H1 (cell line): ENCODE data around the gene KCP. TPM values are rescaled to one million over a fixed set of nuclear protein-coding genes. Genes with fewer than 3 reads are reported as not detected.

Experiments used
- CTCF ChIA-PET: fragments of 300-600 bp; sonication (Branson Sonifier 250); formaldehyde crosslinking; loops from one replicate; lab custom pipeline; 2021; ENCODE audit not compliant: partially characterized antibody; lab: Charles Lee
- POLR2A ChIA-PET: fragments of 300-600 bp; sonication (Branson Sonifier 250); formaldehyde crosslinking; loops from one replicate; lab custom pipeline; 2021; ENCODE audit warnings: inconsistent platforms; ENCODE audit not compliant: partially characterized antibody; lab: Charles Lee
- DNase-seq, 2 experiments: peaks; one replicate each; pipeline versions ENCODE4 v3.0.0 to v3.0.0-alpha.2; 2010 to 2022; ENCODE audit warnings: low spot score in 2 of 2, low read depth in 1 of 2, mixed read lengths in 1 of 2
- FAIRE-seq: peaks from 2 replicates; lab custom pipeline; 2011; peaks lifted over from hg19 to GRCh38; lab: Jason Lieb, UNC
- H2AFZ ChIP-seq: 2 replicates; pipeline ENCODE4 v1.8.1; 2012; ENCODE audit warnings: low read length, inconsistent platforms
- H2AK5ac ChIP-seq: 2 replicates; pipeline ENCODE4 v1.6.1; 2013; ENCODE audit warnings: low read depth, low read length
- H2BK120ac ChIP-seq: replicated peaks from 2 replicates; pipeline ENCODE3; 2013; ENCODE audit warnings: low read depth, low read length, inconsistent platforms
- H2BK12ac ChIP-seq: 2 replicates; pipeline ENCODE4 v1.6.1; 2013; ENCODE audit warnings: low read depth, low read length
- H2BK15ac ChIP-seq: 2 replicates; pipeline ENCODE4 v1.6.1; 2013; ENCODE audit warnings: low read length
- H2BK20ac ChIP-seq: 2 replicates; pipeline ENCODE4 v1.6.1; 2013; ENCODE audit warnings: low read length
- H2BK5ac ChIP-seq: 2 replicates; pipeline ENCODE4 v1.6.1; 2013; ENCODE audit warnings: low read depth, low read length
- H3K14ac ChIP-seq: 2 replicates; pipeline ENCODE4 v1.6.1; 2013; ENCODE audit warnings: inconsistent platforms; ENCODE audit not compliant: insufficient read length
- H3K18ac ChIP-seq: 2 replicates; pipeline ENCODE4 v1.6.1; 2013; ENCODE audit warnings: low read length; ENCODE audit errors: extremely low read depth
- H3K23ac ChIP-seq: 2 replicates; pipeline ENCODE4 v1.6.1; 2013; ENCODE audit warnings: inconsistent platforms; ENCODE audit not compliant: insufficient read length
- H3K23me2 ChIP-seq: 2 replicates; pipeline ENCODE4 v1.6.1; 2013; ENCODE audit warnings: low read depth, low read length
- H3K27ac ChIP-seq: 2 replicates; pipeline ENCODE4 v1.6.1; 2011; ENCODE audit warnings: low read depth, low read length, inconsistent platforms
- H3K27me3 ChIP-seq, 4 experiments: replicated peaks in 1 of 4; 1 replicate in 1 of 4; 2 replicates in 3 of 4; pipeline versions ENCODE4 v1.6.1 to v1.8.1; 2011 to 2013; ENCODE audit warnings: low read length in 3 of 4, mild to moderate bottlenecking in 3 of 4, inconsistent platforms in 2 of 4, mixed read lengths in 2 of 4, moderate library complexity in 1 of 4; ENCODE audit not compliant: control insufficient read depth in 3 of 4, insufficient read depth in 3 of 4; ENCODE audit errors: extremely low read depth in 1 of 4
- H3K36me3 ChIP-seq, 4 experiments: 2 replicates each; pipeline versions ENCODE4 v1.6.1 to v1.8.1; 2011 to 2013; ENCODE audit warnings: mild to moderate bottlenecking in 4 of 4, low read length in 3 of 4, moderate library complexity in 2 of 4, control low read depth in 1 of 4, inconsistent platforms in 1 of 4; ENCODE audit not compliant: insufficient read depth in 4 of 4, control insufficient read depth in 2 of 4
- H3K4ac ChIP-seq: replicated peaks from 2 replicates; pipeline ENCODE3; 2013; ENCODE audit warnings: low read length, low read depth, mixed read lengths, inconsistent platforms; ENCODE audit not compliant: insufficient read length
- H3K4me1 ChIP-seq, 4 experiments: replicated peaks in 1 of 4; 1 replicate in 1 of 4; 2 replicates in 3 of 4; pipeline versions ENCODE4 v1.6.1 to v1.8.1; 2011 to 2013; ENCODE audit warnings: low read length in 3 of 4, inconsistent platforms in 2 of 4, mixed read lengths in 1 of 4; ENCODE audit not compliant: insufficient read depth in 4 of 4, control insufficient read depth in 3 of 4
- H3K4me2 ChIP-seq, 2 experiments: 2 replicates each; pipeline versions ENCODE4 v1.6.1 to v1.8.1; 2011 to 2013; ENCODE audit warnings: low read depth in 2 of 2, low read length in 2 of 2, control low read depth in 1 of 2, inconsistent platforms in 1 of 2, mild to moderate bottlenecking in 1 of 2; ENCODE audit not compliant: insufficient read depth in 1 of 2
- H3K4me3 ChIP-seq, 4 experiments: fragments of 200-600, 300-600 bp in 1 of 4; sonication (generic), shearing (Covaris generic), sonication (Bioruptor Twin) in 1 of 4; 2 replicates each; pipeline versions ENCODE4 v1.5.1 to v1.8.1; 2011 to 2016; ENCODE audit warnings: low read length in 4 of 4, low read depth in 3 of 4, control low read depth in 2 of 4, inconsistent platforms in 2 of 4, mild to moderate bottlenecking in 2 of 4, mixed read lengths in 1 of 4, moderate library complexity in 1 of 4; ENCODE audit not compliant: insufficient read depth in 2 of 4; ENCODE audit errors: extremely low read depth in 1 of 4
- H3K56ac ChIP-seq: replicated peaks from 2 replicates; pipeline ENCODE3; 2013; ENCODE audit warnings: low read depth, mild to moderate bottlenecking, mixed read lengths, low read length, inconsistent platforms; ENCODE audit not compliant: insufficient read length
- H3K79me1 ChIP-seq: 2 replicates; pipeline ENCODE4 v1.6.1; 2013; ENCODE audit warnings: low read depth, low read length, control low read depth
- H3K79me2 ChIP-seq, 2 experiments: 2 replicates each; pipeline versions ENCODE4 v1.6.1 to v1.8.1; 2012 to 2013; ENCODE audit warnings: low read length in 2 of 2, mild to moderate bottlenecking in 2 of 2, inconsistent platforms in 1 of 2; ENCODE audit not compliant: insufficient read depth in 2 of 2, control insufficient read depth in 1 of 2
- H3K9ac ChIP-seq, 4 experiments: replicated peaks in 1 of 4; 1 replicate in 1 of 4; 2 replicates in 3 of 4; pipeline versions ENCODE4 v1.6.1 to v1.8.1; 2011 to 2013; ENCODE audit warnings: low read depth in 3 of 4, low read length in 3 of 4, control low read depth in 2 of 4, mild to moderate bottlenecking in 2 of 4, moderate library complexity in 2 of 4, inconsistent platforms in 1 of 4; ENCODE audit errors: extremely low read depth in 1 of 4
- H3K9me3 ChIP-seq, 2 experiments: 2 replicates each; pipeline versions ENCODE4 v1.6.1 to v1.8.1; 2012 to 2013; ENCODE audit warnings: mild to moderate bottlenecking in 2 of 2, moderate library complexity in 2 of 2, control low read depth in 1 of 2, inconsistent platforms in 1 of 2, low read depth in 1 of 2, low read length in 1 of 2, mixed read lengths in 1 of 2; ENCODE audit not compliant: insufficient read depth in 2 of 2
- H4K20me1 ChIP-seq, 2 experiments: replicated peaks in 1 of 2; 2 replicates each; pipeline versions ENCODE3 to v1.8.1; 2011 to 2013; ENCODE audit warnings: inconsistent platforms in 2 of 2, low read length in 2 of 2, mild to moderate bottlenecking in 1 of 2; ENCODE audit not compliant: insufficient read depth in 2 of 2, control insufficient read depth in 1 of 2
- H4K5ac ChIP-seq: 2 replicates; pipeline ENCODE4 v1.6.1; 2013; ENCODE audit warnings: low read length, low read depth, mixed read lengths, inconsistent platforms; ENCODE audit not compliant: insufficient read length
- H4K8ac ChIP-seq: 2 replicates; pipeline ENCODE4 v1.8.0; 2013; ENCODE audit warnings: mild to moderate bottlenecking, moderate library complexity, low read length, inconsistent platforms; ENCODE audit not compliant: insufficient read depth; ENCODE audit errors: extremely low read depth
- H4K91ac ChIP-seq: replicated peaks from 2 replicates; pipeline ENCODE3; 2013; ENCODE audit warnings: low read length, mixed read lengths, inconsistent platforms; ENCODE audit not compliant: insufficient read length
- BACH1 ChIP-seq: IDR thresholded peaks from 2 replicates; pipeline ENCODE4 v1.6.1; 2012; ENCODE audit warnings: low read length, improper control_type of control experiment
- EGR1 ChIP-seq: IDR thresholded peaks from 2 replicates; pipeline ENCODE4 v1.6.1; 2011; ENCODE audit warnings: low read depth, low read length, borderline replicate concordance
- FOSL1 ChIP-seq: IDR thresholded peaks from 2 replicates; pipeline ENCODE4 v1.6.1; 2011; ENCODE audit warnings: mild to moderate bottlenecking, low read depth, low read length, moderate library complexity; ENCODE audit not compliant: insufficient read depth
- HDAC6 ChIP-seq: IDR thresholded peaks from one replicate; pipeline ENCODE4 v1.7.1; 2012; ENCODE audit warnings: low read depth, mild to moderate bottlenecking, inconsistent platforms, low read length, moderate library complexity
- SIRT6 ChIP-seq: IDR thresholded peaks from one replicate; pipeline ENCODE4 v1.7.1; 2012; ENCODE audit warnings: low read length, inconsistent platforms
- SIX5 ChIP-seq: IDR thresholded peaks from 2 replicates; pipeline ENCODE4 v1.6.1; 2011; ENCODE audit warnings: mild to moderate bottlenecking, low read depth, low read length
- SUZ12 ChIP-seq: fragments of 200-600 bp; sonication (generic); IDR thresholded peaks from 2 replicates; pipeline ENCODE4 v1.6.1; 2012; ENCODE audit warnings: mild to moderate bottlenecking, inconsistent platforms, low read length, moderate library complexity, mixed read lengths
- WGBS, 2 experiments: shearing (Covaris generic) in 1 of 2; methylation state at CpG; one replicate each; pipeline versions ENCODE4 v1.1.6 to v1.1.7; 2013 to 2015; ENCODE audit warnings: low lambda C conversion rate in 2 of 2, mixed read lengths in 2 of 2, inconsistent platforms in 1 of 2, low coverage in 1 of 2, missing lambda C conversion rate in 1 of 2; ENCODE audit not compliant: insufficient replicate concordance in 2 of 2, insufficient coverage in 1 of 2, insufficient read length in 1 of 2; ENCODE audit errors: extremely low coverage in 1 of 2, missing lambda C conversion rate in 1 of 2; 5-methylcytosine and 5-hydroxymethylcytosine counted together
- polyA plus RNA-seq, 7 experiments: library from polyadenylated mRNA; depleted of rRNA in 3 of 7; stranded (reverse) in 5 of 7; unstranded in 2 of 7; fragments of >200 nt in 5 of 7; fragments of 200-250 nt in 2 of 7; gene quantifications; 1 replicate in 5 of 7; 2 replicates in 1 of 7; 4 replicates in 1 of 7; pipeline versions ENCODE4 v1.2.1 to v1.2.3, GENCODE V29; 2011 to 2013; ENCODE audit warnings: missing spikeins in 2 of 7, mixed read lengths in 2 of 7
- total RNA-seq: library from RNA; stranded (reverse); fragmentation: NEBNext Ultra II Directional; extraction: Animal tissue kit (Norgen Biotek cat#: 25700); gene quantifications from 2 replicates; pipeline ENCODE4 v1.2.1, GENCODE V29; 2021
- TF ChIP-seq, protein P1 (sequence below), 3 experiments: IDR thresholded peaks; 1 replicate in 2 of 3; 2 replicates in 1 of 3; pipeline versions ENCODE4 v1.5.1 to v1.6.1; 2011; ENCODE audit warnings: low read length in 3 of 3, mild to moderate bottlenecking in 3 of 3, inconsistent platforms in 2 of 3, low read depth in 1 of 3, moderate library complexity in 1 of 3; ENCODE audit not compliant: insufficient read depth in 1 of 3; ENCODE audit errors: control extremely low read depth in 1 of 3

The KCP gene
- total and polyA plus RNA-seq, 2 of the 8 experiments (the other 6 are each of a cell fraction or from before 2014, with no cell fraction given): 1.3 to 2.0 TPM

DNA sequence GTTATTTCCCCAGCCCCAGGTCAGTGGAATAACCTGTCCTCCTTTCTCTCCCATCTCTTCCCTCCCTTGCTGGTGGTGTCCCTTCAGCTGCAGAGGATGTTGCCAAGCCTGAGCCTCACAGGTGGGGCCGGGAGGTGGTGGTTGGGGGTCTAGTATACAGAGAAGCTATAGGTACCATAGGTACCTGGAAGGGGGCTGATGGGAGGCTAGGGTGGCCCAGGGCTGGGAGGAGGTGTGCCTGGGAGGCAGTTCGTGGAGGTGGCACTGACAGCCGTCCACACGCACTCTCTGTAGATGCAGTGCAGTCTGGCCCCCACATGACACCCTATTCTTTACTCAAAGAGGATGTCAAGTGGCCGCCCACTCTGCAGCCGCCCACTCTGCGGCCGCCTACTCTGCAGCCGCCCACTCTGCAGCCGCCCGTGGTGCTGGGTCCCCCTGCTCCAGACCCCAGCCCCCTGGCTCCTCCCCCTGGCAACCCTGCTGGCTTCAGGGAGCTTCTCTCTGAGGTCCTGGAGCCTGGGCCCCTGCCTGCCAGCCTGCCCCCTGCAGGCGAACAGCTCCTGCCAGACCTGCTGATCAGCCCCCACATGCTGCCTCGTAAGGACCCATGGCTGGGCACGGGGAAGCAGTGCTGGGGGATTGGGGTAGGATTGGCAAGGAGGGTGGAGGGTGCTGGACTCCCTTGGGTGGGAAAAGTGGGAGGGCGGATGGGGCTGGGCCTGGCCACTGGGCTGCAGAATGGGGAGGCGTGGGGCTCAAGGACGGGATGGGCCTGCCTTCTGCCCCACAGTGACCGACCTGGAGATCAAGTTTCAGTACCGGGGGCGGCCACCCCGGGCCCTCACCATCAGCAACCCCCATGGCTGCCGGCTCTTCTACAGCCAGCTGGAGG is 36.7 kb upstream of the KCP start:
- no peak overlapping the region for H3K56ac ChIP-seq
- no peaks in the 10 kb centered on the region; a peak in 1 of 7 replicates for H3K27me3 ChIP-seq
- no peak overlapping the region for H4K91ac ChIP-seq
- H2AFZ ChIP-seq: no peak overlapping the region
- no peaks in the 10 kb centered on the region for H3K23me2 ChIP-seq
- H3K79me2 ChIP-seq: no peaks in the 10 kb centered on the region
- no peaks in the 10 kb centered on the region for H3K9me3 ChIP-seq
- no peak overlapping the region for H3K4me3 ChIP-seq
- H3K4me1 ChIP-seq: peaks cover 0 to 3% (median under 1%) of the 10 kb centered on the region in 4 experiments; a peak in 1 of 7 replicates
- FAIRE-seq: no peak
- no peak overlapping the region for H3K9ac ChIP-seq
- ChIA-PET POLR2A (interaction anchor here (0.5 to 2.1 kb wide), 9 partner anchors 7 to 163 kb away, joined by 3 to 7 read pairs (median 3); partner anchors contain the start of gene IRF5), CTCF (interaction anchor here (0.6 to 7.0 kb wide), 32 partner anchors 7 to 1241 kb away, joined by 3 to 44 read pairs (median 4); partner anchors contain the start of genes ATP6V1F, IRF5, KCP and TNPO3)
- H3K18ac ChIP-seq: 0 out of 2 replicates have a peak overlapping the region, but pooled peaks have one; percentile 4
- no peak overlapping the region for H3K4me2 ChIP-seq
- H2BK5ac ChIP-seq: no peak overlapping the region
- no peak overlapping the region for H2AK5ac ChIP-seq
- peak overlapping the region; percentile 61; the same call in 1 of the 2 replicates for H2BK15ac ChIP-seq
- no peak overlapping the region for H3K4ac ChIP-seq
- no peaks in the 10 kb centered on the region for H3K79me1 ChIP-seq
- H2BK120ac ChIP-seq: no peak overlapping the region
- peaks cover 0 to 3% (median 1%) of the 10 kb centered on the region in 4 experiments; a peak in 1 of 8 replicates for H3K36me3 ChIP-seq
- H2BK20ac ChIP-seq: no peak overlapping the region
- H4K20me1 ChIP-seq: no peaks in the 10 kb centered on the region
- H3K14ac ChIP-seq: no peak overlapping the region
- no peak for DNase-seq
- H4K5ac ChIP-seq: no peak overlapping the region
- WGBS, 2 experiments: 74% methylated on average over 12 of the region's 22 CpGs; no CpG with 5 or more reads in 1 of the 2 experiments
- H3K27ac ChIP-seq: no peak overlapping the region
- peak overlapping the region; percentile 18 for H4K8ac ChIP-seq
- no peak overlapping the region for H3K23ac ChIP-seq
- no peak overlapping the region for H2BK12ac ChIP-seq
- TF ChIP-seq SIX5 (no peak), EGR1 (no peak), HDAC6 (no peak), SIRT6 (no peak), FOSL1 (no peak), SUZ12 (no peak), BACH1 (no peak)
- TF ChIP-seq, protein P1, sequence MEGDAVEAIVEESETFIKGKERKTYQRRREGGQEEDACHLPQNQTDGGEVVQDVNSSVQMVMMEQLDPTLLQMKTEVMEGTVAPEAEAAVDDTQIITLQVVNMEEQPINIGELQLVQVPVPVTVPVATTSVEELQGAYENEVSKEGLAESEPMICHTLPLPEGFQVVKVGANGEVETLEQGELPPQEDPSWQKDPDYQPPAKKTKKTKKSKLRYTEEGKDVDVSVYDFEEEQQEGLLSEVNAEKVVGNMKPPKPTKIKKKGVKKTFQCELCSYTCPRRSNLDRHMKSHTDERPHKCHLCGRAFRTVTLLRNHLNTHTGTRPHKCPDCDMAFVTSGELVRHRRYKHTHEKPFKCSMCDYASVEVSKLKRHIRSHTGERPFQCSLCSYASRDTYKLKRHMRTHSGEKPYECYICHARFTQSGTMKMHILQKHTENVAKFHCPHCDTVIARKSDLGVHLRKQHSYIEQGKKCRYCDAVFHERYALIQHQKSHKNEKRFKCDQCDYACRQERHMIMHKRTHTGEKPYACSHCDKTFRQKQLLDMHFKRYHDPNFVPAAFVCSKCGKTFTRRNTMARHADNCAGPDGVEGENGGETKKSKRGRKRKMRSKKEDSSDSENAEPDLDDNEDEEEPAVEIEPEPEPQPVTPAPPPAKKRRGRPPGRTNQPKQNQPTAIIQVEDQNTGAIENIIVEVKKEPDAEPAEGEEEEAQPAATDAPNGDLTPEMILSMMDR (IDR thresholded peaks at IDR 0.05; ENCODE audit: control extremely low read depth in 1 of 3, insufficient read depth in 1 of 3, low read depth in 1 of 3, low read length in 3 of 3): peak; percentile 67 to 73 (median 70)
